HepG2 (cell line): ENCODE results near the gene PCIF1. TPM values are rescaled to one million over a fixed set of nuclear protein-coding genes. Genes with fewer than 3 reads are reported as not detected.

Experiments used
- FLYWCH1 ChIP-seq: sonication (generic); formaldehyde crosslinking; IDR thresholded peaks from 2 replicates; pipeline ENCODE4 v1.8.1; 2023; ENCODE audit warnings: mild to moderate bottlenecking, missing genetic modification reagents
- GABPB1 ChIP-seq: IDR thresholded peaks from 2 replicates; pipeline ENCODE4 v1.6.1; 2016; ENCODE audit warnings: mild to moderate bottlenecking, missing genetic modification reagents, moderate library complexity, missing compliant biosample characterization
- HDAC6 ChIP-seq: fragments of 200-600 bp; sonication (generic); IDR thresholded peaks from 2 replicates; pipeline ENCODE4 v1.7.0; 2017; ENCODE audit warnings: mild to moderate bottlenecking, antibody characterized with exemption, low read length, low read depth
- MEF2D ChIP-seq: sonication (generic); formaldehyde crosslinking; IDR thresholded peaks from 2 replicates; pipeline ENCODE4 v1.5.1; 2020; ENCODE audit warnings: mild to moderate bottlenecking, missing genetic modification reagents
- MEIS2 ChIP-seq: sonication (generic); formaldehyde crosslinking; IDR thresholded peaks from 2 replicates; pipeline ENCODE4 v1.9.0; 2021; ENCODE audit warnings: mild to moderate bottlenecking, missing genetic modification reagents
- NCOR1 ChIP-seq: fragments of 200-600 bp; sonication (generic); IDR thresholded peaks from 2 replicates; pipeline ENCODE4 v1.7.0; 2017; ENCODE audit warnings: antibody characterized with exemption, low read length, borderline replicate concordance
- PTBP1 ChIP-seq: fragments of 200-400 bp; formaldehyde crosslinking; IDR thresholded peaks from 2 replicates; pipeline ENCODE4 v1.6.1; 2018; ENCODE audit warnings: low read length, low read depth; ENCODE audit not compliant: poor library complexity, severe bottlenecking
- SMC3 ChIP-seq: IDR thresholded peaks from 2 replicates; pipeline ENCODE4 v1.6.1; 2011; ENCODE audit warnings: low read length, improper control_type of control experiment
- TBP ChIP-seq: sonication (generic); formaldehyde crosslinking; IDR thresholded peaks from 2 replicates; pipeline ENCODE4 v1.5.0; 2020; ENCODE audit warnings: missing genetic modification reagents
- TEAD3 ChIP-seq: optimal IDR thresholded peaks from 2 replicates; pipeline ENCODE3; 2016; ENCODE audit warnings: borderline replicate concordance
- ZBTB20 ChIP-seq: sonication (generic); formaldehyde crosslinking; IDR thresholded peaks from 2 replicates; pipeline ENCODE4 v1.8.1; 2023; ENCODE audit warnings: missing genetic modification reagents, low read depth, mild to moderate bottlenecking, borderline replicate concordance
- ZFP36L1 ChIP-seq: sonication (generic); formaldehyde crosslinking; IDR thresholded peaks from 2 replicates; pipeline ENCODE4 v1.8.0; 2022; ENCODE audit warnings: mild to moderate bottlenecking, missing genetic modification reagents, moderate library complexity
- ZNF543 ChIP-seq: sonication (generic); formaldehyde crosslinking; IDR thresholded peaks from 2 replicates; pipeline ENCODE4 v1.4.0; 2020; ENCODE audit warnings: mild to moderate bottlenecking, missing genetic modification reagents
- ZNF557 ChIP-seq: sonication (generic); formaldehyde crosslinking; IDR thresholded peaks from 2 replicates; pipeline ENCODE4 v1.4.0; 2020; ENCODE audit warnings: missing genetic modification reagents
- ZNF562 ChIP-seq: sonication (generic); formaldehyde crosslinking; IDR thresholded peaks from 2 replicates; pipeline ENCODE4 v1.8.0; 2022; ENCODE audit warnings: missing genetic modification reagents, borderline replicate concordance
- ZNF629 ChIP-seq: sonication (generic); formaldehyde crosslinking; conservative IDR thresholded peaks from 2 replicates; pipeline ENCODE4 v1.5.0; 2020; ENCODE audit warnings: missing genetic modification reagents
- ZNF737 ChIP-seq: sonication (generic); formaldehyde crosslinking; IDR thresholded peaks from 2 replicates; pipeline ENCODE4 v1.5.0; 2020; ENCODE audit warnings: missing genetic modification reagents, mild to moderate bottlenecking, borderline replicate concordance
- ZNF83 ChIP-seq: sonication (generic); formaldehyde crosslinking; IDR thresholded peaks from 2 replicates; pipeline ENCODE4 v1.4.0; 2020; ENCODE audit warnings: missing genetic modification reagents, mild to moderate bottlenecking, borderline replicate concordance
- ZSCAN20 ChIP-seq: sonication (generic); formaldehyde crosslinking; IDR thresholded peaks from 2 replicates; pipeline ENCODE4 v1.4.0; 2020; ENCODE audit warnings: missing genetic modification reagents, mild to moderate bottlenecking, borderline replicate concordance
- polyA plus RNA-seq, 8 experiments: library from polyadenylated mRNA; depleted of rRNA in 3 of 8; stranded (reverse) in 7 of 8; unstranded in 1 of 8; fragments of >200 nt; fragmentation: Illumina TruSeq in 4 of 8; extraction: Trizol in 4 of 8; gene quantifications; 2 replicates each; pipeline versions ENCODE4 v1.2.1 to v1.2.3, GENCODE V29; 2011 to 2016; ENCODE audit warnings: low read depth in 4 of 8, missing spikeins in 1 of 8, mixed read lengths in 1 of 8; ENCODE audit not compliant: insufficient read depth in 1 of 8
- total RNA-seq, 5 experiments: library from RNA; depleted of rRNA; stranded (reverse); fragments of >200 nt; fragmentation: Illumina TruSeq; extraction: Trizol; gene quantifications; 2 replicates each; pipeline ENCODE4 v1.2.3, GENCODE V29; 2016; ENCODE audit warnings: low read depth in 1 of 5
- TF ChIP-seq, protein P1 (sequence below): sonication (generic); formaldehyde crosslinking; IDR thresholded peaks from 2 replicates; pipeline ENCODE4 v1.5.0; 2020; ENCODE audit warnings: missing genetic modification reagents
- TF ChIP-seq, protein P2 (sequence below): sonication (generic); formaldehyde crosslinking; IDR thresholded peaks from 2 replicates; pipeline ENCODE4 v1.4.0; 2020; ENCODE audit warnings: mild to moderate bottlenecking, missing genetic modification reagents
- TF ChIP-seq, protein P3 (sequence below): sonication (generic); formaldehyde crosslinking; IDR thresholded peaks from 2 replicates; pipeline ENCODE4 v1.5.1; 2020; ENCODE audit warnings: missing genetic modification reagents, mild to moderate bottlenecking, borderline replicate concordance

Gene PCIF1
- total and polyA plus RNA-seq, 2 of the 13 experiments (the other 11 are each of a cell fraction or from before 2014, with no cell fraction given): 20.9 to 24.4 TPM

DNA sequence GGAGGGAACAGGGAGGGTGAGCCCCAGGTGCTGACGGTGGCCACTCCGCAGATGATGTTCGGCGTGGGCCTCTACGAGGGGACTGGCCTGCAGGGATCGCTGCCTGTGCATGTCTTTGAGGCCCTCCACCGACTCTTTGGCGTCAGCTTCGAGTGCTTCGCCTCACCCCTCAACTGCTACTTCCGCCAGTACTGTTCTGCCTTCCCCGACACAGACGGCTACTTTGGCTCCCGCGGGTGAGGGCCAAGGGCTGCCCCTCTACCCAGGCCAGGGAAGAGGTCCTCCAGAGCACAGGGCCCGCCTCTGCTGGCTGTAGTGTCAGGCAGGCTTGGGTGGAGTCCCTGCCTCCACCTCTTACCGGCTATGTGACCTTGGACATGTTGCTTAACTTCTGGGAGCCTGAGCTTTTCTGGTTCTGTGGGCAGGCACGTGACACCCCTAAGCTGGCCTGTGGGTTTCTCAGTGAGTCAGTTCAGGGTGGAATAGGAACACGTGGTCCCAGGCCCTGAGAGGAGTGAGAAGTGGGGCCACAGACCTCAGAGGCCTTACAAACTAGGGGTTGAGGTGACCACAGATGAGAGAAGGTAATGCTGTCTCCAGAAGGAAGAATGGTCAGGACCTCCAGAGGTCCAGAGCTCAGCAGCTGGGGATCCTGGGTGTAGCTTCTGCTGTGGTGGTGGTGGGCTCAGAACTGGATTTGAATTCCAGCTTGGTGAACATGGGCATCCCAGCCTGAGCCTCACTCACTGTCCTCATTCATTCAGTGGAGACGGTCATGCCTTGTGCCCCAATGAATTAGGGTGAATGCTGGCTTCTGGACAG, 11.9 kb downstream of the PCIF1 start (continued):
- TF ChIP-seq ZFP36L1 (CRISPR knock-in tag) (peak; percentile 96; the same call in 1 of the 2 replicates), ZNF543 (CRISPR knock-in tag) (peak; percentile 56; the same call in 1 of the 2 replicates), SMC3 (peak; percentile 39; the same call in 1 of the 2 replicates), NCOR1 (peak; percentile 78; the same call in 1 of the 2 replicates), PTBP1 (no peak), MEF2D (CRISPR knock-in tag) (peak; percentile 80), MEIS2 (CRISPR knock-in tag) (peak; percentile 87; the same call in 1 of the 2 replicates), ZSCAN20 (no peak), TBP (CRISPR knock-in tag) (0 out of 2 replicates have a peak, but pooled peaks have one; percentile 25), HDAC6 (no peak), FLYWCH1 (CRISPR knock-in tag) (no peak), ZBTB20 (CRISPR knock-in tag) (no peak), TEAD3 (CRISPR knock-in tag) (peak; percentile 77), ZNF737 (CRISPR knock-in tag) (peak; percentile 87; the same call in 1 of the 2 replicates), ZNF83 (no peak), ZNF557 (peak; percentile 98), ZNF562 (CRISPR knock-in tag) (no peak), GABPB1 (peak; percentile 70), ZNF629 (peak; percentile 77)
- TF ChIP-seq, protein P1, sequence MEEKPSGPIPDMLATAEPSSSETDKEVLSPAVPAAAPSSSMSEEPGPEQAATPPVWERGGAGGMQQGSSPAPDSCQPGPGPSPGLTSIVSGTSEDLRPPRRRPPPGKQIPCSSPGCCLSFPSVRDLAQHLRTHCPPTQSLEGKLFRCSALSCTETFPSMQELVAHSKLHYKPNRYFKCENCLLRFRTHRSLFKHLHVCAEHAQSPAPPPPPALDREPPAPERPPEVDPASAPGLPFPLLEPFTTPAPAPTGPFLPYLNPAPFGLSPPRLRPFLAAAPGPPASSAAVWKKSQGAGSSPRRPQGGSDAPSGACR (CRISPR knock-in tag): peak; percentile 42; the same call in 1 of the 2 replicates
- TF ChIP-seq, protein P2, sequence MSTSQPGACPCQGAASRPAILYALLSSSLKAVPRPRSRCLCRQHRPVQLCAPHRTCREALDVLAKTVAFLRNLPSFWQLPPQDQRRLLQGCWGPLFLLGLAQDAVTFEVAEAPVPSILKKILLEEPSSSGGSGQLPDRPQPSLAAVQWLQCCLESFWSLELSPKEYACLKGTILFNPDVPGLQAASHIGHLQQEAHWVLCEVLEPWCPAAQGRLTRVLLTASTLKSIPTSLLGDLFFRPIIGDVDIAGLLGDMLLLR: peak; percentile 83
- TF ChIP-seq, protein P3, sequence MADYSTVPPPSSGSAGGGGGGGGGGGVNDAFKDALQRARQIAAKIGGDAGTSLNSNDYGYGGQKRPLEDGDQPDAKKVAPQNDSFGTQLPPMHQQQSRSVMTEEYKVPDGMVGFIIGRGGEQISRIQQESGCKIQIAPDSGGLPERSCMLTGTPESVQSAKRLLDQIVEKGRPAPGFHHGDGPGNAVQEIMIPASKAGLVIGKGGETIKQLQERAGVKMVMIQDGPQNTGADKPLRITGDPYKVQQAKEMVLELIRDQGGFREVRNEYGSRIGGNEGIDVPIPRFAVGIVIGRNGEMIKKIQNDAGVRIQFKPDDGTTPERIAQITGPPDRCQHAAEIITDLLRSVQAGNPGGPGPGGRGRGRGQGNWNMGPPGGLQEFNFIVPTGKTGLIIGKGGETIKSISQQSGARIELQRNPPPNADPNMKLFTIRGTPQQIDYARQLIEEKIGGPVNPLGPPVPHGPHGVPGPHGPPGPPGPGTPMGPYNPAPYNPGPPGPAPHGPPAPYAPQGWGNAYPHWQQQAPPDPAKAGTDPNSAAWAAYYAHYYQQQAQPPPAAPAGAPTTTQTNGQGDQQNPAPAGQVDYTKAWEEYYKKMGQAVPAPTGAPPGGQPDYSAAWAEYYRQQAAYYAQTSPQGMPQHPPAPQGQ: peak; percentile 52; the same call in 1 of the 2 replicates
